Stimulated activated CD8-positive, alpha-beta memory T cell treated with anti-CD3 and anti-CD28 coated beads, Interleukin-2, amount 100 ng/mL, for 48 hours (primary cell): ENCODE data around the gene PEX14.
"Not testable (repeated sequence)": the region's sequence is repeated elsewhere in the genome, so short reads cannot be mapped to it uniquely, and the experiment has no call there.

Experiments
- DNase-seq, 2 donors: peaks; one replicate each; pipeline ENCODE4 v3.0.0-alpha.2; 2020; ENCODE audit warnings: low read depth in 2 of 2

Gene PEX14, protein sequence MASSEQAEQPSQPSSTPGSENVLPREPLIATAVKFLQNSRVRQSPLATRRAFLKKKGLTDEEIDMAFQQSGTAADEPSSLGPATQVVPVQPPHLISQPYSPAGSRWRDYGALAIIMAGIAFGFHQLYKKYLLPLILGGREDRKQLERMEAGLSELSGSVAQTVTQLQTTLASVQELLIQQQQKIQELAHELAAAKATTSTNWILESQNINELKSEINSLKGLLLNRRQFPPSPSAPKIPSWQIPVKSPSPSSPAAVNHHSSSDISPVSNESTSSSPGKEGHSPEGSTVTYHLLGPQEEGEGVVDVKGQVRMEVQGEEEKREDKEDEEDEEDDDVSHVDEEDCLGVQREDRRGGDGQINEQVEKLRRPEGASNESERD

DNA sequence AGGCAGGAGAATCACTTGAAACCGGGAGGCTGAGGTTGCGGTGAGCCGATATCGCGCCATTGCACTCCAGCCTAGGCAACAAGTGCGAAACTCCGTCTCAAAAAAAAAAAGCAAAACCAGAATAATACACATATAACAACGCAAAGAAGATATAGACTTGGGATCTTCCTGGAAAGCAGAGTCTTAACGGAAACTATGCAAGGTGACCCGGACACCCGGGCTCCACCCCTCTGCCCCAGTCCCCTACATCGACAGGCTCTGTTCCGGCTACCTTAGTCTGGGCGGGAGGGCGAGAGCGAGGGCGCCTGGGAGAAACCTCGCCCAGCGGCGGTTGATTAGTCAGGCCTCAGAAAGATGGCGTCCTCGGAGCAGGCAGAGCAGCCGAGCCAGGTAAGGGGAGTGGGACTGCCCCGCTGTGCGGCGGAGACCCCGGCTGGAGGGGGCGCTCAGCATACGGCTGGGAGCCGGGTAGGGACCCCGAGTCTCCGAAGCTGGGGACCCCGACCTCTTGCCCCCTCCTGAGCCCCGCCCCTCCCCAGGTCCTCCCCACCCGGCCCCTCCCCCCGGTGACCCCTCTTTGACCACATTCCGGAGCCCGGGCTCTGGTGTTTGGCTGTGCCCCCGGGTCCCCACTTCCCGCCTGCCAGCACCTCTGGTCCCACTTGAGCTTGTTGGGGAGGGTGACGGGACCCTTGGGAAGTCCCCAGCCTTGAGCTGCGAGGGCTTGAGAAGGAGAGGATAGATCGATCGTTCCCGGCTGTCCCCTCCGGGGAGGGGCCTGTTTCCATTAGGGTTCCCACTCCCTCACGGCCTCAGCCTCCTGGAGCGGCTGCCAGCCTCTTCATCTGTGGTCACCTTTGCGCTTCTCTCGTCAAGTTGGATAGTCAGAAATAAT lies at the start of gene PEX14:
Gene PEX14, plus strand, starts transcription at position 338 of the 895 bp plus-strand sequence. Its CDS starts 17 bp downstream, at position 355.
- peak; percentile 84 to 87 for DNase-seq

DNA sequence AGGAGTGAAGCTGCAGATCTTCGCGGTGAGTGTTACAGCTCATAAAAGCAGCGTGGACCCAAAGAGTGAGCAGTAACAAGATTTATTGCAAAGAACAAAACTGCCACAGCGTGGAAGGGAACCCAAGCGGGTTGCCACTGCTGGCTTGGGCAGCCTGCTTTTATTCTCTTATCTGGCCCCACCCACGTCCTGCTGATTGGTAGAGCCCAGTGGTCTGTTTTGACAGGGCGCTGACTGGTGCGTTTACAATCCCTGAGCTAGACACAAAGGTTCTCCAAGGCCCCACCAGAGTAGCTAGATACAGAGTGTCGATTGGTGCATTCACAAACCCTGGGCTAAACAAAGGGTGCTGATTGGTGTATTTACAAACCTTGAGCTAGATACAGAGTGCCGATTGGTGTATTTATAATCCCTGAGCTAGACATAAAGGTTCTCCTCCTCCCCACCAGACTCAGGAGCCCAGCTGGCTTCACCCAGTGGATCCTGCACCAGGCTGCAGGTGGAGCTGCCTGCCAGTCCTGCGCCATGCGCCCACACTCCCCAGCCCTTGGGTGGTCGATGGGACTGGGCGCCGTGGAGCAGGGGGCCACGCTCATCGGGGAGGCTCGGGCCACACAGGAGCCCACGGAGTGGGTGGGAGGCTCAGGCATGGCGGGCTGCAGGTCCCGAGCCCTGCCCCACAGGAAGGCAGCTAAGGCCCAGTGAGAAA lies 48.8 kb upstream of the PEX14 start:
- not testable (repeated sequence) for DNase-seq

DNA sequence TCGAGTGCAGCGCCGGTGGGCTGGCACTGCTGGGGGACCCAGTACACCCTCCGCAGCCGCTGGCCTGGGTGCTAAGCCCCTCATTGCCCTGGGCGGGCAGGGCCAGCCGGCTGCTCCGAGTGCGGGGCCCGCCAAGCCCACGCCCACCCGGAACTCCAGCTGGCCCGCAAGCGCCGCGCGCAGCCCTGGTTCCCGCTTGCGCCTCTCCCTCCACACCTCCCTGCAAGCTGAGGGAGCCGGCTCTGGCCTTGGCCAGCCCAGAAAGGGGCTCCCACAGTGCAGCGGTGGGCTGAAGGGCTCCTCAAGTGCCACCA lies 48.3 kb upstream of the PEX14 start:
- DNase-seq = not testable (repeated sequence)

DNA sequence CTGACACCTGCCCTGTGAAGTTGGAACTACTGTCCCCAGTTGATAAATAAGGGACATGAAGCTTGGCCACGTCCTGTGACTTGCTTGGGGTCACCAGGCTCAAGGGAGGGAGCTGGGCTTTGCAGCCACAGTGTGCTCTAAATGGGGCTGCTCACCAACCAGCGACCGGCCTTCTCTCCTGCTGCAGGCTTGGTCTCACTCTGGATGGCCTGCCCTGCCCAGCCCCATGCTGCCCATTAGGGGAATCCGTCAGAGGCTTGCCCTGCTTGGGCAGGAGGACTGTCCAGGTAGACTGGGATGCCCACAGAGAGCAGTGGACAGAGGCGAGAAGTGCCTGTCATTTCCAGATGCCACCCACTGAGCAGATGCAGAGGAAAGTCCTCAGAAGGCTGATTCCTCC lies 45.8 kb upstream of the PEX14 start:
- no peak for DNase-seq

DNA sequence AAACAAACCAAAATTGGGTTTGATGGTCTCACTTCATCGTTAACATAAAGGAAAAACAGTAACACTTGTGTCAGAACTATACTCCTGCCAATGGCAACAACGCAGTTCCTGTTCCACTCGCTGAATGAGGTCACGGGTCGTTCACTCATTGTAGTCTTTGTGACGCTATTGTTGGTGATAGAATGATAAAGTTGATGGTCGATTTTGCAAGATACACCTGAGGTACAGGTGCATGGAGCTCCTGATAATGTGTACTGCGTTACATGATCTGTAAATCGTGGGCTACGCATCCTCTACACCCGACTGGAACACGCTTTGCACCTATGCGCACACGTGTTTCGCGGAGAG lies 44.9 kb upstream of the PEX14 start:
- DNase-seq = peak in 1 of 2 donors; percentile 10

DNA sequence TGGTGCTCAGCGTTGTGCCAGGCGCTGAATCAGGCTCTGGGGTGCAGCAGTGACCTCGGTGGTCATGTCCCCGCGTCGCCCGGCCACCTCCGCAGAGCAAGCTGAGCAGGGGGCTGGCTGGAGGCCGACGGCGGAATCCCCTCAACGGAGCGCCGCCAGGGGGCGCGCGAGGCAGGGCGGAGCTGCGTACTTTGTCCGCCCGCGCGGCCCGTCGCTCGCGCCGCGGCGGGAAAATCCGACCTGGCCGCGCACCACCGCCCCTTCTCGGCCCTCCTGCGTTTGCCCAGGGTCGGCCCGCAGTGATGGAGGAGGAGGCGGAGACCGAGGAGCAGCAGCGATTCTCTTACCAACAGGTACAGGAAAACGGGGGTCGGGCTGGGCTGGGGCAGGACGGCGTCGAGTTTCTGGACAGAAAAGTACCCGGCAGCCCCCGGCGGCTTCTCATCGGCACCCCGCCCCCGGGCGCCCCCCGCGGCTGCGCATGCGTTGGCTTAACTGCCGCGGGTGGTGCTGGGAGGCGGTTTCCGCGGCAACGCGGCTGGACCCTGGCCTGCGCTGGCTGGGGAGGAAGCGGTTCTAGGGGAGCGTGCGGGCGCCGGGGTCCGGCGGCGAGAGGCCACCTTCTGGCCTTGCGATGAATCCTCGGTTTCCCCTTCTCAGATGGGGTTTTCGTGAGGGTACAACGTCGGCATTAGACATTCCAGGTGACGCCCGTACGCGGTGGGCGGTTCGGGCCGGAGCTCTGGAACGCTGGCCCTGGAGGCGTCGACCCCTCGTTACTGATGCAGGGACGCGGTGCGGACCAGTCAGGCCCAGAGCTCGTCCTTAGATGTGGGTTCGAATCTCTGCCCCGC lies 44.3 kb upstream of the PEX14 start, which contains the start of gene CENPS:
Gene CENPS, plus strand, starts transcription at position 218 of the 854 bp plus-strand sequence. Its CDS starts 85 bp downstream, at position 303.
- peak; percentile 90 to 98 for DNase-seq

DNA sequence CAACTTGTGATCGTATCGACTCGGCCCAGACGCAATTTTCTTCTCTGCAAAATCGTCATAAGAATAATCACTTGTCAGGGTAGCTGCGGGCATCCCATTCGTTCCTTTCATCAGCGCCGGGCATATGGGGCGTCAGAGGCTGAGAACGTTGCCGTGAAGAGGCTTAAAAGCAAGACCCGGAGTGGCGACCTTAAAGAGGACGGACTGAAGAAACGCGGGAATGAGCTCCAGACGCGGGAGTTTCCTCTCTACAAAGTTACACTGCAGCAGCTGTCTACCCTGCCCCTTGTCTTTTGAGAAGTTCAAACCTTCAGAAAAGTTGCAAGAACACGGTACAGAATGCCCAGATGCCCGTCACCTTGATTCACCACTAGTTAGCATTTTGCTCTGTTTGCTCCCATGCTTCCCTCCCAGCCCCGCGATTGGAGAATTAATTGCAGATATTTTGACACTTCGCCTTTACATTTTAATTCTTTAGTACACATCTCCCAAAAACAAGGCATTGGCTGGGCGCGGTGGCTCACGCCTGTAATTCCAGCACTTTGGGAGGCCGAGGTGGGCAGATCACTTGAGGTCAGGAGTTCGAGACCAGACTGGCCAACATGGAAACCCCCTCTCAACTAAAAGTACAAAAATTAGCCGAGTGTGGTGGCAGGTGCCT lies 43.5 kb upstream of the PEX14 start:
- DNase-seq = no peak

DNA sequence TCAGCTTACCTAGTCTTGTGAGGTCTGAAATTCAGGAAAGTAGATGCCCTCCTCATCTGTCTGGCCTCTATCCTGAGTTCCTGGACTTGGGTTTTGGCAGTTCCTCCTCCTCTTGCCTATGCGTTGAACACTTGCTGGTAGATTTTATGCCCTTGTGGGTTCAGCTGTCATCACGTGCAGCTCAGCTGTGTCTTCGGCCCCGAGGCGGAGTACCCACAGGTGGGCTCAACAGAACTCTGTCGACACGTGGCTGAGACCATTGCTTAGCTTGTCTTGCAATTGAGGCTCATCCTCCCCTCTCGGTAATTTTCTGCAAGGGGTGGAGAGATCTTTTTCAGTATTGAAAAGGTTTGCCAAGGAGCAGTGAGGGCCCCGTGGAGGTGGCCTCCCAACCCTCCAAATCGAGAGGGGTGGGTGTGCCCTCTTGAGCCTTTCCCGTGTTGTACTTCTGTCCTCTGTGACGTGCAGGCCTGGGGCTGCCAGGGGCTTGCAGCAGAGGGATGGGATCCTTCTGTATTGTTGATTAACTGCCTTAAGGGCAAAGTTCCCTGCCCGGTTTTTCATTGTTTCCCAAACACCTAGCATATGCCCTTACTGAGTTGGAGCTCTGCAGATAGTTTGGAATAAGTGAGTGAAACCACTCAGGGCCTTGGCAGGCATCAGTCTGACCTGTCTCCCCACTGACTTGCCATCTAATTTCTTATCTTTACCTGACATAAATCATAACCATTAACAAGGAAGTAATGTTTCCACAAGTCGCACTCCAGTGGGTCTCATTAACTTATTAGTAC lies 41.6 kb upstream of the PEX14 start:
- no peak for DNase-seq

DNA sequence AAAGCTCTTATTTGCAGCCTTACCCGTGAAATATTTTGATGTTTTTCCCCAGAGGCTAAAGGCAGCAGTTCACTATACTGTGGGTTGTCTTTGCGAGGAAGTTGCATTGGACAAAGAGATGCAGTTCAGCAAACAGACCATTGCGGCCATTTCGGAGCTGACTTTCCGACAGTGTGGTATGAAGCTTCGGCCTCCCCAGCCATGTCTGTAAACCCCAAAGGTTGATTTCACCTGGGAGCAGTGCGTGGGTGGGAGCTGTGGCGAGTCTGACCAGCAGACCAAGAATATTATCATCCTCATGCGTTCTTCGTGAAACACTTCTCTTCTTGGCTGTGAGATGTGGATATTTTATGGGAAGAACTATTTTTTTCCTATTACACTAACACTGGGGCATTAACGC lies 41.0 kb upstream of the PEX14 start:
- no peak for DNase-seq

DNA sequence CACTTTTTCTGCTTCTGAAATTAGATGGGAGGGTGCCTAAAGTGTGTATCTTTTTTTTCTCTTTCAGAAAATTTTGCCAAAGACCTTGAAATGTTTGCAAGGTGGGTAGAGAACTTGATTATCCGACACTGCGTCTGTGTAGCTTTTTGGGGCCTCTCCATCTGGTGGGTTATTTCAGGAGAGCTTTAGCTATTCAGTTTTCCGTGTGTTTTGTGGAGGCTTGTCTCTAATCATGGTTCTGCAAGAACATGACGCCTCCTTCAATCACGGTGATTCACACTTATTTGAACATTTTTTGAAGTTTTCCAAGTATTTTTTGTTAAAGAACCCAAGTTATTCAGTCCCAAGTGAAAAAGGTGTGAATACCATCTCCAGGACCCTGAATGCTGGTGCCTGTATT lies 40.2 kb upstream of the PEX14 start:
- DNase-seq = no peak

DNA sequence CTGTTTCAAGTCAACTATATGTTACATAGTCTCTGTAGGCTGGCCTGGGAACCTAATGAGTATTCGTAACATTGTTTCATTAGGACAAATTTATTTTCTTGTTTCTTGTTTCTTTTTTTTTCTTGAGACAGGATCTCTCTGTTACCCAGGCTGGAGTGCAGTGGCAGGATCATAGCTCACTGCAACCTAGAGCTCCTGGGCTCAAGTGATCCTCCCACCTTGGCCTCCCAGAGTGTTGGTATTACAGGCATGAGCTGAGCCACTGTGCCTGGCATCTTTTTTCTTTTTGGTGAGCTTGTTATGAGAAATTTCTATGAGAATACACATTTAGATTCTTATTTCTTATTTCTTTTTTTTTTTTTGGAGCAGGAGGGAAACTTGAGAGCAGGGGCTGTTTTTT lies 37.7 kb upstream of the PEX14 start:
- DNase-seq = no peak

DNA sequence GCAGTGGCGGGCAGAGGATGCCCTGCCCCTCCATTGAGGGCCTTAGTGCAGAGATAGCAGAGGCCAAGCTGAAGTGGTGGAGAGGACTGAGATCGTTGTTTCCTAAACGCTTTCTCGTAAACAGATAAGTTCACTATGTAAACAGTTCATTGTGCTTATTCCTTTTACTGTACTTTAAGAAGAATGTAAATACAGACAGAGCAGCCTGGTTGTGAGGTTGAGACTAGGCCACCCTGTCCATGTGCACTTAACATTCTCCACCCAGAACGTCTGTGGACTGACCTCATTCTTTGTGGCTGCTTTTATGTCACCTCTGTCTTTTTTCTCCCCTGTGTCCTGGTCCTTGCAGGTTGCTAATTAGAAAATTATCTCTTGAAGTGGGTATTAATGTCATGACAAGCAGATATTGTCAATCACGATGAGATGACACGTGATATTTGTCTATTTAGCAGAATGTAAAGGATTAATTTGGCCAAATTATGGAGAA lies 36.0 kb upstream of the PEX14 start:
- DNase-seq = no peak

DNA sequence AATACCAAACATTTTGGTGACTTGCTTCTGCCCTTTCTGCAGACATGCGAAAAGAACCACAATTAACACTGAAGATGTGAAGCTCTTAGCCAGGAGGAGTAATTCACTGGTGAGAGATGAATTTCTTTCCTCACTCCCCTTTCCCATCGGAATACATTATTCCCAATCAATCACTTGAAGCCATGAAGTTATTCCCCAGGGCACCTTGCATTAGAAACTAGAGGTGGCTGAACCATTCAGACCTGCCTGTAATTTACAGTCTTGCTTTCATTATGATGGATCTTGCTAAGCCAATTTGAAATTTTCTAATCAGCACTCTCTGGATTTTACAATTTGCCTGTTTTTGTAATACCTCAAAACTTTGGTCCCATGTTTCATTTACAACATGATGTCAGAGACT lies 34.4 kb upstream of the PEX14 start:
- no peak for DNase-seq

DNA sequence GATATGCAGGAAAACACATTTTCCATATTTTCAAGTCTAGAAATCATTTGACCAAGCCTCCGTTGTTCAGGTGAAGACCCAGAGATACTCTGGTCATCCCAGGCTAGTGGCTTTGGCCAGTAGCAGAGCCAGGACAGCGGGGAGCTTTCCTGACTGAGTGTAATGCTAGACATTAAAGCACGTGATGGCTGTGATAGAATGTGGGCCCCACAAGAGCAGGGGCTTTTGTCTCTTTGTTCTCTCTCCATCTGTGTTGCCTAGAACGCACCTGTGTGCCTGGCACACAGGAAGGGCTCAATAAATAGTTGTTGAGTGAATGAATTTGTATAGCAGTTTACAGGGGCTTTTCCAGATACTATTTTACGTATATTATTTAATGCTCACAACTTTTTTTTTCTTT lies 34.0 kb upstream of the PEX14 start:
- DNase-seq = no peak

DNA sequence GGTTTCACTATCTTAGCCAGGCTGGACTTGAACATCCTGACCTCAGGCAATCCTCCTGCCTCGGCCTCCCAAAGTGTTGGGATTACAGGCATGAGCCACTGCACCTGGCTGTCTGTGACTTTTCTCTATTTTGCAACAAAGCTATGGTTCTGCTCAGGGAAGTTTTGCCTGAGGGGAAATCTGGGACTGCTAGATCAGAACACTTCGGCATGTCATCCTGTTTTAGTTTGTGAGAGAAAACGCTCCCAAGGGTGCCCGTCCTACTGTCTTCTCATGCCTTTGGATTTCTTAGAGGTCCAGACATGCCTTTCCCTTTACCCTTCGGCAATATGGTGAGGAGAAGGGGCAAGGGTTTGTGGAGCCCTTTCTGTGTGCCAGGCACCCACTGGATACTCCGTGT lies 30.5 kb upstream of the PEX14 start:
- DNase-seq = no peak

DNA sequence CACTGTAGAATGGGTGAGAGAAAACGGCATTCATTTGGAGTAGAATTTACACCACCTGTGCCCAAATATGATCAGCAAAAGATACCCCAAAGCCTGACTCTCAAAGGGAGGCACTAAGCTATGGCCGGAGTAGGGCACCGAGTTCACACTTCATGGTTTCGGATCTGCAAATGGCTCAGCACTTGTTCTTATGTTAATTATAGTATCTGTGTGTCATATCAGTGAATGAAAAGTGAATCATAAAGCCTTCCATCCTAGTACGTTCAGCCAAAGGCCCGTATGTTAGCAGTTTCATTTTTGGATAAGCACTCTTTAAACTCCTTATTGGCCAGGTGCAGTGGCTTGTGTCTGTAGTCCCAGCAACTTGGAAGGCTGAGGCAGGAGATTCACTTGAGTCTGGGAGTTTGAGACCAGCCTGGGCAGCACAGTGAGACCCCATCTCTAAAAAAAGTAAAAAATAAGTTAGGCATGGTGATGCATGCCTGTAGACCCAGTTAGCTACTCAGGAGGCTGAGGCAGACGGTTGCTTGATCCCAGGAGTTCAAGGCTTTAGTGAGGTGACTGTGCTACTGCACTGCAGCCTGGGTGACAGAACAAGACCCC lies 29.9 kb upstream of the PEX14 start:
- no peak for DNase-seq

DNA sequence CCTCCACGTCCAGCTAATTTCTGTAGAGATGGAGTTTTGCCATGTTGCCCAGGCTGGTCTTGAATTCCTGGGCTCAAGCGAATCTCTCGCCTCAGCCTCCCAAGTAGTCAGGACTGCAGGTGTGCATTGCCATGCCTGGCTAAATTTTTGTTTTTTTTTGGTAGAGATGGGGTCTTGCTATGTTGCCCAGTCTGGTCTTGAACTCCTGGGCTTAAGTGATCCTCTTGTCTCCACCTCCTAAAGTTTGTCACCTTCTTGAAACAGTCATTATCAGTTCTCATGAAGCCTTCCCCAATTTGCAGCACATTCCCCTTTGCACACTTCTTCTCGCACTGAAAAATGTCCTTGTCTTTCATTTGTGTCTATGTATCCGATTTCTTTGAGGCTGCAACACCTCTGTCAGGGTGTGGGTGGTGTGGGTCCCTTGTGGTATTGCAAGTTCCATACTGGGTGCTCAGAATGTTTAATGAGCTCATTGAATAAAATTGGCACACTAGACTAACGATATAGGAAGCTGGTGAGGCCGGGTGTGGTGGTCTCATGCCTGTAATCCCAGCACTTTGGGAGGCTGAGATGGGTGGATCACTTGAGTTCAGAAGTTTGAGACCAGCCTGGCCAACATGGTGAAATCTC lies 27.8 kb upstream of the PEX14 start:
- DNase-seq = no peak

DNA sequence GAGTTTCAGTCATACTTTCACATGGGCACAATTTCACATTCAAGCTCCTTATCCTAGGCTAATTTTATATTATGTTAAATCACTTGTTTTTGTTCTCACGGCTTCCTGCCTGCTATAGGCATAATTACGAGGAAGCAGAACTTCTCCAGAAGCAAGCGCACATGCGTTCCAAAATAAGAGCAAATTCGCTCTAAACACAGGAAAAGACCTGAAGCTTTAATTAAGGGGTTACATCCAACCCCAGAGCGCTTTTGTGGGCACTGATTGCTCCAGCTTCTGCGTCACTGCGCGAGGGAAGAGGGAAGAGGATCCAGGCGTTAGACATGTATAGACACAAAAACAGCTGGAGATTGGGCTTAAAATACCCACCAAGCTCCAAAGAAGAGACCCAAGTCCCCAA lies 25.0 kb upstream of the PEX14 start, which contains the start of gene CORT:
Gene CORT, plus strand, starts transcription at position 281 of the 400 bp plus-strand sequence. CDS start 193 bp downstream, outside the sequence.
- no peak for DNase-seq
